Middle frontal gyrus (tissue), 1 donor: ENCODE results near the gene KCNJ6.
"Not testable (repeated sequence)": the region's sequence is repeated elsewhere in the genome, so short reads cannot be mapped to it uniquely, and the experiment has no call there.

ENCODE experiments used
- DNase-seq: peaks from one replicate; pipeline ENCODE4 v3.0.0-alpha.2; 2015; ENCODE audit warnings: low spot score; ENCODE audit errors: extremely low spot score

Gene KCNJ6

DNA sequence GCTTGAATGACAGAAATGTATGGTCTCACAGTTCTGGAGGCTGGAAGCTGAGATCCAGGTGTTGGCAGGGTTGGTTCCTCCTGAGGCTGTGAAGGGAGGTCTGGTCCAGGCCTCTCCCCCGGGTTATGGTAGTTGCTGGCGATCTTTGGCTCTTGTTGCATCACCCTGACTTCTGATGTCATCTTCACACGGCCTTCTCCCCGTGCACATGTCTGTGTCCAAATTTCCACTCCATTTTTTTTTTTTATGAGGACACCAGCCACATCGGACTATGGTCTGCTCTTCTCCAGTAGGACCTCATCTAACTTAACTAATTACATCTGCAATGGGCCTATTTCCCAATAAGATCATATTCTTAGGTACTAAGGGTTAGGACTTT, 232.2 kb downstream of the KCNJ6 start:
- no peak for DNase-seq

DNA sequence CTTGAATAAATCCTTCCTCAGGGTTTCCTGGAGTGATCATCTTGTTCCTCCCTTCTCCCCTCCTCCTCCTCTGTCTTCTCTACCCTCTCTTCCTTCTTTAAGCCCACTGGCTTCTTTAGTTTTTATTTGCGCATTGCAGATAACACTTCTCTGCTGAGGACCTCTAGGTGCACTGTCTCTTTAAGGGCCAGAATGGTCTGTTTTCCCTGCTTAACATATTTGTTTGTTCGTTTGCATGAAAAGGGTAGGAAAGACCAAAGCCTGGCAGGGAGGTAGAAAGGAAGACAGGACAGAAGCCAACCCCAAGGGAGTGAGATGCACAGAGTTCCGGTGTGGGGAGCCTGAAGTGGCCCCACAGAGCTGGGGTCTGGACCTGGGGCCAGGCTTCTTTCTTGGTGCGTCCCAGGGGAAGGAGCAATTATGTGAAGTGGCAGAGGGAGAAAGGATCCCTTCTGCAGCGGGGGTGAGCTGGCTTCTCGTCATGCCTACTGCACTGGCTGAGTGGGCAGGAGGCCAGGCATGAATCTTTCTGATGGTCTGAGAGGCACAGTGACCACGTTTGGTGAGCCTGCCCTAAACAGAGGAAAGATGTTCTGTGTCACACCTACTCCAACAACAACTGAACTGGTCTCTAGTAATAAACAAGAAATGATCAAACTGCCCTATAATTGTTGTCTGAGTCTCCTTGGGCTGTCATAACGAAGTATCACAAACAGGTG, 232.7 kb downstream of the KCNJ6 start:
- no peak for DNase-seq

DNA sequence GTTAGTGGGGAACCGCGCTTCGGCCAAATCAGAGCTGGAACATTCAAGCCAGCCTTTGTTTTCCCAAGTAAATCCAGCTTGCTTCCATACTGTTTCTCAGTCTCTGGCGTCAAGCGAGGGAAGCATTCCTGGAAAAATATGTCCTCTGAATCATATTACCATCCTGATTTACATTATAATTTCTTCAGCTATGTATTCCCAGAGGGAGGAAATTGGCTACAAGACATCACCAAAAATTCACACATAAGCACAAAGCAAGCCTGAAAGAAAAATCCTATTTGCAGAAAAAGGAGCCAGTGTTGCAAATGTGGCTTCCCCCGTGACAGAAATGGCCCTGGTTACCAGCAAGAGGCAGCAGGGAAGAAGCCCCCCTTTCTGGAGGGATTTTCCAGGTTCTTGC, 233.3 kb downstream of the KCNJ6 start:
- peak; percentile 24 for DNase-seq

DNA sequence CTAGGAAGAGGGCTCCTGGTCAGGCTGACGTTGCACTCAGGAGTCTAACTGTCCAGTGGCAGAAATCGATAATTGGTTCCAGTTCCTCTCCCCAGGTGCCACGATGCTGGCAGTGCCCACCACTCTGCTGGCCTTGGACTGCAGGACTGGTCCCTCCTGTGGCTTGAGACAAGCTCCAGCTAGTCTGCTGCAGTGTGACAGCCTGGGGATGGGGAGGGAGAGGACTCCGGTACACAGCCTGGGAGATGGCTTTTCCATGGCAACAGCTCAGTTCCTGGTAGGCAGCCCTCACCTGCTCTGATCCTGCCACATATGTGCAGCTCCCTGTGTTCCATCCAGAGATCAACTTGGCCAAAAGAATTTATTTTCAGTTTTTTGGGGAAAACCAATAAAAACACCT, 239.3 kb downstream of the KCNJ6 start:
- no peak for DNase-seq

DNA sequence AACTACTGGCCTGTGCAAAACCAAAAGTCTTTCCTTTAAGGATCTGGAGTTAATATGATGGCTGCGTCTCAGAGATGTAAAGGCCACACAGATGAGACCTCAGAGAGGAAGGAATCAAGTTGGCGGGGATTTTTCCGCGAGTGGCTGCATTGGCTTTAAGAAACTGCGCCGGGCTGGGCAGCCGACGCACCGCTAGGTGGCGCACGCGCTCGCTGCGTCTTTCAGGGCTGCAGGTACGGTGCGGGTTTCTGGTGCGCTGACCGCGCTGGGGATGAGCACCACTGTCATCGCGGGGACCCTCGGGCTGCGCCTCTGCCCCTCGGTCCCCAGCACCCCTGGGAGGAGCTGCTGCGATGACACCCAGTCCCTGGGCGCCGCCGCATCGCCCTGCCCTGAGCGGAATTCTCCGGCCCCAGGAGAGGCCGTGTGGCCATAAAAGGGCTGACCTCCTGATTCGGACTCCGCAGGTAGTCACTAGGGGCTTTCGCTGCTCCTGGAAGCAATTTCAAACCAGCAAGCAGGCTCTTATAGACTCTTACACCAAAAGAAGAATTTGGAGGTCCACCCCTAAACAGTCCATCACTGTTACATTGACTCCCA, 241.0 kb downstream of the KCNJ6 start:
- peak; percentile 72 for DNase-seq

DNA sequence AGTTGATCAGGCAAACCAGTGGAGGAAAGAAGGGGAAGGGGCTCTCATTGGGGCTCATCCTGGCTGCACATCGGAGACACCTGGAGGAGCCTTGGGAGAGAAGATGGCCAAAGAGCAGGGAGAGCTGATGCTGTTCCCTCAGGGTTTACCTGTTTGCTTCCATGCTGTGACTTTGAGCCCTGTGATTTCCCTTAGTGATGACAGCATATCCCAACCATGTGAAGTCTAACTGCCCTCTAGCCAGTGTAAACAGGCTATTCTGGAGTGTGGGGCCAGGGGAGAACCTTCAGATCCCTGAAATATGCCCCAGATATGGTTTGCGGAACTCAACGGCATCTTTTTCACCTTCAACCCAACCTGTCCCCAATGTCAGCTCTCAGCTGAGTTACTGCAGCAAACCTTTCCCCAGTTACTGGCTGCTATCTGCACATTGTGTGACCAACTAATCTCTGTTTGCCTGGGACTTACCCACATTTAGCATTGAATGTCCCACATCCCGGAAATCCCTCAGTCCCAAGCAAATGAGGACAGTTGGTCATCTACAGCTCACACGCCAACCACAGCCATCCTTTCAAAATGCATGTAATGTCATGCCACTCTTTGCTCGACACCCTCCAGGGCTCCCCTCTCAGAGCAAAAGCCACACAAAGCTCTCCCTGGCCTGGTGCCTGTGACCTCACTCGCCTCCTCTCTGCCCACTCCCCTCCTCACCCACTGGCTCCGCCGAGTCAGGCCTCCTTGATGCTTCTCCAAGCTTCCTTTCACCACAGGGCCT, 242.3 kb downstream of the KCNJ6 start:
- no peak for DNase-seq

DNA sequence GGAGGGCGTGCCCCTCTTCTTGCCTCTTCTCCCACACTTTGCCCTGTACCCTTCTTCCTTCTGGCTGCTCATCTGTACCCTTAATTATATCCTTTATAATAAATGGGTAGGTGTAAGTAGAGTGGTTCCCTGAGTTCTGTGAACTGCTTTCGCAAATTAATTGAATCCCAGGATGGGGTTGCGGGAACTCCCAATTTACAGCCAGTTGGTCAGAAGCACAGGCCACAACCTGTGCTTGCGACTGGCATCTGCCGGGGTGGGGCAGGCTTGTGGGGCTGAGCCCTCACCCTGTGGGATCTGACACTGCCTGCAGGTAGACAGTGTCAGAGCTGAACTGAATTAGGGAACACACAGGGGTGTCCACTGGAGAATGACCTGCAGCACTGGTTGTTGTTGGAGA, 244.9 kb downstream of the KCNJ6 start:
- no peak for DNase-seq

DNA sequence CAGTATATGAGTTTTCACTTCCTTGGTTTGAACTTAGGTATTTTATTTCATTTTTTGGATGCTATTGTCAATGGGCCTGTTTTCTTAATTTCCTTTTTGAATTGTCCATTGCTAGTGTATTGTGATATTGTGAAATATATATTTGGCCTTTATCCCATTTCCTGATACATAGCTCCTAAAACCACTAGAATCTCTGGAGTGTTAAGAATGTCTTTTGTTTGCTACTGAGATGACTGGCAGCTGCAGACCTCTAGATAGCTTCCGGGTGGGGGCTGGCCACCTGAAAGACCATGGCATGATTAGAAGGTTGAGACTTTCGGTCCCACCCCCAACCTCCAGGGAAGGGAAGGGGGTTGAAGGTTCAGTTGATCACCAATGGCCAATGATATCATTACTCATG, 245.4 kb downstream of the KCNJ6 start:
- no peak for DNase-seq

DNA sequence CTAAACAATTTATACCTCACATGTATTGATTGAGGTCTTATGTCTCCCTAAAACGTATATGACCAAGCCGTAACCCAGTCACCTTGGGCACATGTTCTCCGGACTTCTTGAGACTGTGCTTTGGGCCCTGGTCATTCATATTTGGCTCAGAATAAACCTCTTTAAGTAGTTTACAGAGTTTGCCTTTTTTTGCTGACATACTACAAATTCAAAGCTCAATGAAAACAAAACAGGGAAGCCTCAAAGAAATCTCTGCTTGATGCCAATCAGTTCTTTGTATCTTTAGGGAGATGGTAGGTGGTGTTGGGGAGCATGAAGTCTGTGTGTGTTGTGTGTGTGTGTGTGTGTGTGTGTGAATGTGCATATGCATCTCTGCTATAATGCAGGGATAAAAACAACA, 247.0 kb downstream of the KCNJ6 start:
- no peak for DNase-seq

DNA sequence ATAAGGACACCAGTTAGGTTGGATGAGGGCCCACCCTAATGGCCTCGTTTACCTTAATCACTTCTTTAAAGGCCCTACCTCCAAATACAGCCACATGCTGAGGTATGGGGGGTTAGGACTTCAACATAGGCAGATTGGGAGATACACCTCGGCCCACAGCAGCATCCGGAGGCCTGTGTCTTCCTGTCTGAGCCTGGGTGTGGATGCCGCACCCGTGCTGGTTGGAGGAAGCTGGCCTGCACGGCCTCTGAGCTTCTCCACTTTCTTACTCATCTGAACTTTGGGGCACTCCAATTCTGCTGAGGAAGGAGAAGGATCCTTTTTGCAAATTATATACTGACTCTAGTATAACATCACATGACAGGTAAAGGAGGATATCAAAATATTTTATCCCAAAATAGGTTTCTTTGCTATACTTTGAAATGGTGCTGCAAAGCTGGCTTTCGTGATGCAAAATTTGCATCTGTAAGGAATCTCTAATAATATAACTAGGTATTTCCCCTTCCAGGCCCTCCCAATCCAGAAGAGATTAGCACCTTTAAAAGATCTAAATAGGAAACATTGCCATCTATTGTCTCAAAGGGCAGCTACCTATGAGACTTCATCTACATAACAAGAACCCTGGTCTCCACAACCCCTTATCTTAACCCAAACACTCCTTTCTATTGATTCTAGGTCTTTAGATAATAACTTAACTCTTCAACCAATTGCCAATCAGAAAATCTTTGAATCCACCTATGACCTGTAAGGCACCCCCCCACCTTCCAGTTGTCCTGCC, 247.6 kb downstream of the KCNJ6 start:
- DNase-seq = no peak

DNA sequence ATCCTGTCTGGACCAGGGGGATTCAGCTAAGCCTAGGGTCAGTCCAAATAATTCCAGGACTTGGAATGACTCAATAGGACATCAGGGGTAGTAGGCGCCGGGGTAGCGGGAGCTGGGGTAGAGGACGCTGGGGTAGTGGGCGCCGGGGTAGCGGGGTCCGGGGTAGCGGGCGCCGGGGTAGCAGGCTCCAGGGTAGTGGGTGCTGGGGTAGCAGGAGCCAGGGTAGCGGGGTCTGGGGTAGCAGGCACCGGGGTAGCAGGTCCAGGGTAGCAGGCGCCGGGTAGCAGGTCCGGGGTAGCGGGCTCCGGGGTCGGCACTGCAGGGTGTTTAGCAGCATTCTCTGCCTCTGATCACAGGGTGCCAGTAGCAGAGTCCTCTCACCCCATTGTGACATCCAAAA, 248.9 kb downstream of the KCNJ6 start:
- no peak for DNase-seq

DNA sequence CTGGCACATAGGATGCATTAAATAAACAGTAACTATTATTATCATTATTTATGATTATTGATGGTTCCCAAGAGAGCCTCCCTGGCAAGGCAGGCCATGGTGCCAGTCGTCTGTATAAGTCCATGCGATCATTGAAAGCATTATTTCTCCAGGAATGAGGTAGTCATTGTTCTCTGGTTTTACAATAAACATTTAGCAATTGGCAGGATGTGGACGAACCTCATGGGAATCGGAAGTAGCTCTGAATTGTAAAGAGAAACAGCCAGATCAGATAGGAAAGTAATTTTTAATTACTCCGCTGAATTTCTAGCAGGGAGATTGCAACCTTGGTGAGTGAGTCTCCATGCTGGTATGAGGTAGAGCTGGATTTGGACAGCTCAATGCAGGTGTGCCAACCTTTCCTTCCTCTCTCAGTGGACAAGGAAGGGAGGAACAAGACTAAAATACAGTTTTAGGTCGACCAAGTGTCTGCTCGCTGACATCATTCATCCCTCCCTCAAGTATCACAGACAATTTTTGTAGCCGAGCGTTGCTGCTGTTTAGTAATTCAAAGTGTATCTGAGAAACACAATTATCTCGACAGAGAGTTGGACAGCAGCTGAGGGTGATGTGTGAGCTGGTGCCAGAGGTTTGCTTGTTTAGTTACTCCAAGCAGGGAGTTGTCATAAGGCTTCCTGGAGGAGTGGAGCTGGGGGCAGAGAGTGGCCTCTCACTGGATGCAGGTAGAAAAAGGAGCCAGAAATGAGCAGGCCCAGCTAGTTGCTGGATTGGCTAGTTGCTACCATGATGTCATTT, 250.8 kb downstream of the KCNJ6 start:
- no peak for DNase-seq

DNA sequence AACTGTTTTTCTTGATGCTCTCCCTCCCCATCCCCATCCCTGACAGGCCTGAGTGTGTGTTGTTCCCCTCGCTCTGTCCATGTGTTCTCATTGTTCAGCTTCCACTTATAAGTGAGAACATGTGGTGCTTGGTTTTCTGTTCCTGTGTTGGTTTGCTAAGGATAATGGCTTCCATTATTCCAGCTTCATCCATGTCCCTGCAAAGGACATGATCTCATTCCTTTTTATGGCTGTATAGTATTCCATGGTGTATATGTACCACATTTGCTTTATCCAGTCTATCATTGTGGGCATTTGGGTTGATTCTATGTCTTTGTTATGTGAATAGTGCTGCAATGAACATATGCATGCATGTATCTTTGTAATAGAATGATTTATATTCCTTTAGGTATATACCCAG, 254.0 kb downstream of the KCNJ6 start:
- not testable (repeated sequence) for DNase-seq

DNA sequence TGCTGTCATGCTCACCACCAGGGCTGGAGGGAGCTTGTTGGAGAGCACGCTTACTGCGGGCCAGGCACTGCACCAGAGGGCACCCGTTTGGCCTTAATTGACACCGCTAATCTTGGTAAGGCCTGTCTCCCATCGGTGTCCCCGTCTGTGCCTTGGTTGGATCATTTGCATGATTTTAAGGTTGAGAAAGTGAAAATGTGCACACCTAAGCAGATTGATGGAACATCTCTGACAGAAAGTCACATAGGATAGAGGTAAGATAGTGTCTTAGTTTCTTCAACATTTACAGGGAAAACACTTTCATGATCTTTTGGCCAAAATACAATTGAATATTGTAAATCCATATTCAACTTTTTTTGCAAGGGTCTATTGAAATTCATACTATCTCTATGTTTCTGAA, 255.5 kb downstream of the KCNJ6 start:
- no peak for DNase-seq

DNA sequence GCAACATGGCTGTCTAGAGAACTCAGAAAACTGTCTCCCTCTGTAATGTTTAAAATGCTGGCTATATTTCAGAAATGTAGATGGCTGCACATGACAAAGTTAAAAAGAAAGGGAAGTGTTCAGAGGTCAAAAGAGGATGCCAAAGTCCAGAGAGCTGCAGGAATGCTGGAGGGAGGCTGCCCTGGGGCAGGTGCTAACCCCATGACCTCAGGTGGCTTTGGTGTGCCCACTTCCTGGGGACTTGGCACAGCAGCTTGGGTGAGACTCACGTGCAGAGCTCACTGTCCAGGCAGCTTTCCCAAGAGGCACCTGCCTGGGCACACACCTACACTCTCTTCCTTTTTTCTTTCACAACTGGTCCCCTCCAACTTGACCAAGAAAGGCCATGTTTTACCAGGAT, 256.4 kb downstream of the KCNJ6 start:
- no peak for DNase-seq

DNA sequence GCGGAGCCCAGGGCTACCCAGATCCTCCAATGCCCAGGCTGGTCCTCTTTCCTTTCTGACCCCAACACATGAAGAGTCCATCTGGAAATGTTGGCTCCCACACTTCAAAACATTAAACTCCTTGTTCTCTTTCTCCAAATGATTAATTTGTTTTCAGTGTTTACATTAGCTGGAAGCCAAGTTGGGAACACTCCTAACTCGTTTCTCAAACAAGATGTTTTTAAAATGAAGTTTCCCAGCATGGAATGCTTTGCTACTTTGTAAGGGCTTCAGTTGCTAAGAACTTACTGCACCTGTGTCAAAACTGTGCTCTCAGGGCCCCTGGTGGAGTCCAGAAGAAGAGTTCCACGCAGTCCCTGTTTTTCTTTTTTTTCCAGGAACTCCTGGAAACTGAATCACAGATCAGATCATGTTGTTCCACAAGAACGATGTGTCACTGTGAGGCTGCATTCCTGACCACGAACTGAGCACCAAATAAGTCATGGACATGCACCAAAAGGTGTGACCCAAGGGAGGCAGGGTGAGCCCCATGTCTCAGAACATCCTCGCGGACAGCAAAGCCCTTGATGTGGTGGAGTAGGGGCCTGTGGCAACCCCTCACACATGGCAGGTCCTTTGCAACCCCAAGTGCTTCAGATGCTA, 257.3 kb downstream of the KCNJ6 start:
- no peak for DNase-seq

DNA sequence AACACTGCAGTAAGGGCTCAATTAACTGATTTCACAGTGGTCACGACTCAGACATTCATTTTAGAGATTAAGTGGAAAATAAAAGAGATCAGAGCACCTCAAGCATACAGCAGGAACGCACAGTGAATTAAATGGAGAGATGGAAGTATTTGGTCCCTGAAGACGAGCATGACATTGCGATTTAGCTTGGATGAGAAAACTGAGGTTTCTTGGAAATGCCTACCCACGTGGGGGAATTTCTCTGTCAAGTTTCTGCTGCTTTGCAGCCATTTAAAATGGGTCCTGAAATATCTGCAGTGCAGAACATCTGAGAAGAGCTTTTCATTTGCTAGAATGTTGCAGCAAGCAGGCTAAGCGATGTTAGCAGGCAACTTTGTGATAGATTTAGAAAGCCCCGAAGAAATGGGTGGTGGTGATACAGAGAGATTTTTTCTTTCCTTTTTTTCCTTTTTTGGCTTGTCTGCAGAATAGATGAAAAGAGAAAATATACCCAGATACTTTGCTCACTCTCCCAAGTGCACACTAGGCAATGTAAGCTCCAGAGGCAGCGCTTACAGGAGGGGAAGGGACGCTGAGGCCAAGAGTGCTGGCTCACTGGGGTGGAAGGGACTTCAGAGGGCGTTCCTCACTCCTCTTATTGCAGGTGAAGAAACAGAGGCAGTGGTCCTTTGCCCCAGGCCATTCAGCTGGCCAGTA, 258.0 kb downstream of the KCNJ6 start:
- peak; percentile 10 for DNase-seq

DNA sequence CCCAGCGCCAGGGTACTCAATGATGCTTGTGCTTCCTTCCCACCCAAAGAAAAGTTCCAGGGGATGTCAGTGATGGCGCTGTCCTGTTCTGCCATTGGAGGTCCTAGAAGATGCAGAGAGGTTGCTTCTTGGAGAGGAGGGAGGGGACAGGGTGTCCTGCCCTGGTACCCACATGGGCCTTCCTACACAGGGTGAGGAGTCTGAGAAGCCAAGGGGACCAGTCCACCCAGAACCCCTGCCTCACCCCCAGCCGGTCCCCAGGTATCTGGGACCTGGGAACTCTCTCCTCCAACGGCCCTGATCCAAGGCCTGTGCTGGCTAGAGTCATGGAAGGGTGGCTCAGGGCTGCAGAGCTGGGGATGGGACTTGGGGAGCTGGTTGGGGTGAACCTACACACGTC, 259.4 kb downstream of the KCNJ6 start:
- DNase-seq = no peak

DNA sequence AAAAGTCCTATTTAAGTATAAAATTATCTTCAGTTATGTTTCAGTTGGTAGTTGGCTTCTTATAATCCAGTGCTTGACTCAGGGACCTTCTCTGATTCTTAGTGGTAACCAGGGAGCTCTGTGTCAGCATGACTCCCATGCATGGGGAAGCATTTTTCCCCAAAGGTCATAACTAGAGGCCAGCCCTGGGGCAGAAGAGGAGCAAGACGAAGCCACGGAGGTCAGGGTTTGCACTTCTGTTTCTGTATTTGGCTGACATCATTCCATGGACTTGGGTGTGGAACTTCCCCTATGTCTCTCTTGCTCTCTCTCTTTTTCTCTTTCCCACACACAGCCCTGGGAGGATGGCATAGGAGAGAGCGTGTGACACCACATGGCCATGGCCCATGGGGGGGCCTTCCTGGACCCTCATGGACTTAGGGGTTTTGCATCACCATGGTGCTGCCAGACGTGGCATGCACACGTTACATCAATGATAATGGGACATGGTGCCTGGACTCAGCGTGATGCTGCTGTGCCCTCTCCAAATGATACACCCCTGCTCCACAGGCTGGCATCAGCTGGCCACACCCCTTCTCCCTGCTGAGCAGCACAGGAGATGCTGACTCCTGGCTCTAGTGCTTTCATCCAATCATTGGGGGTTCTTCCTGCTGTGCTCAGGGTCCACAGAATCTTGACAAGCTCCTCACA, 260.5 kb downstream of the KCNJ6 start:
- DNase-seq = no peak
